Activated CD8-positive, alpha-beta memory T cell treated with anti-CD3 and anti-CD28 coated beads, Interleukin-2, amount 50 U/mL, for 24 hours (primary cell): ENCODE measurements around the gene NINJ1.
A peak's percentile ranks its signal among the peaks of the same experiment; 100 is the strongest.
"Not testable (repeated sequence)": the region's sequence is repeated elsewhere in the genome, so short reads cannot be mapped to it uniquely, and the experiment has no call there.

ENCODE experiments used
- DNase-seq: peaks from one replicate; pipeline ENCODE4 v3.0.0-alpha.2; 2020; ENCODE audit errors: extremely low read depth

NINJ1 gene

DNA sequence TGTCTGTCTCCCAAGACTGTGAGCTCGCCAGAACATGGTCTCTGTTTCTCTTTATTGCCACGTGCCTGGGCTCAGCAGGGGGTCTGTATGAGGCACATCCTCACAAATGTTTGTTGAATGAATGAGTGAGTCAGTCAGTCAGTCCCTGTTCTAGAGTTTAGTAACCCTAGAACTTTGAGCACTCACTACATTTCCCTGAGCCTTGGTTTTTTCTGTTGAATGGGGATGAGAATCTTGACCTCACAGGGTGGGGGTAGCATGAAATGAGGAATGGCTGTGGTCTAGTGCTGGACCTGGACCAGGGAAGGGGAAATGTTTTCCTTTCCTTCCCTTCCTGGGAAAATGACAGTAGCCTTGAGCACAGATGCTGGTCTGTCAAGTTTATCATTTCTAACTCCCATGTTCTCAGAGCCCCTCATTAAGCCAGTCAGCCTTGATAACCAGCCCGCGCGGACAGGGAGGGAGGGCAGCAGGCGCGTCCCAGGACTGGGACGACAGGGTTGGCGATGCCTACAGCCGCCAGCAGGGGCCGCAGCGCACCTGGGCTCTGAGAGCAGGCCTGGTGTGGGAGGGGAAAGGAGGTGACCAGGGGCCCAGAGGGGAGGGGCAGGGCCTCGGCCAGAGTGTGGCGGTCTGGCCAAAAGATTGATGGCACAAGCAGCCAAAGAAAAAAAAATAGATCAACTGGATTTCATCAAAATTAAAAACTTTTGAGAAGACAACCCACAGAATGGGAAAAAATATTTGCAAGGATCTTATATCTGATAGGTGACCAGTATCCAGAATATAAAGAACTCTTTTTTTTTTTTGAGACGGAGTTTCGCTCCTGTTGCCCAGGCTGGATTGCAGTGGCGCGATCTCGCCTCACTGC lies 25.8 kb upstream of the NINJ1 start:
- DNase-seq, result peak; percentile 41

- no peak for DNase-seq
Measured at GRCh38 chr9:93156475-93157008, 22.5 kb upstream of the NINJ1 start.

GRCh38 chr9:93155716-93156474 lies 21.8 kb upstream of the NINJ1 start:
- DNase-seq, result no peak

DNA sequence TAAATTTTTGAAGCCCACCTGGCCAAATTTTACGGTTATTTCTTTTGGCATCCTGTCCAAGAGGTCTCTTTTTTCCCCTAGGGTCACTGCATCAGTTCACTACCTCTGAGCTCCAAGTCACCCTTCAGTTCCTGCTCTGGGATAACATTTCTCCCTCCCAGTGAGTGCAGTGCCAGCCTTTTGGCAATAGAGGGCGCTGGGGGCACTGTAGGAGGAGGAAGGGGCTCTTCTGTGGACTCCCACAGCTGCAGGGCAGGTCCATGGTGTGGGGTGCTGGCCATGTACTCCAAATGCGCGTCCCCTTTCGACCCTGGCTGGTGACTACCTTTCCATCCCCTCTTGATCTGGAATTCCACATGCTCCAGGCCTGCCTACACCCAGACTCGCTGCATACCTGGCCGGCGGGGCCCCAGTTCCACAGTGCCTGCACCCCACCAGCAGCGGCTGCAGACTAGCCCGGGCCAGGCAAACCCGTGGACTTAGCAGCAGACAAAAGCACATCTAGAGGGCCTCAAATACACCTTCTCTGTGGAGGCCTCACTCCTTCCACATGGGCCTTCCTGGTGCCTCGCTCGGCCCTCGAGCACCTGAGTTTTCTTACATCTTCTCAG lies 20.3 kb upstream of the NINJ1 start:
- DNase-seq, result no peak

DNA sequence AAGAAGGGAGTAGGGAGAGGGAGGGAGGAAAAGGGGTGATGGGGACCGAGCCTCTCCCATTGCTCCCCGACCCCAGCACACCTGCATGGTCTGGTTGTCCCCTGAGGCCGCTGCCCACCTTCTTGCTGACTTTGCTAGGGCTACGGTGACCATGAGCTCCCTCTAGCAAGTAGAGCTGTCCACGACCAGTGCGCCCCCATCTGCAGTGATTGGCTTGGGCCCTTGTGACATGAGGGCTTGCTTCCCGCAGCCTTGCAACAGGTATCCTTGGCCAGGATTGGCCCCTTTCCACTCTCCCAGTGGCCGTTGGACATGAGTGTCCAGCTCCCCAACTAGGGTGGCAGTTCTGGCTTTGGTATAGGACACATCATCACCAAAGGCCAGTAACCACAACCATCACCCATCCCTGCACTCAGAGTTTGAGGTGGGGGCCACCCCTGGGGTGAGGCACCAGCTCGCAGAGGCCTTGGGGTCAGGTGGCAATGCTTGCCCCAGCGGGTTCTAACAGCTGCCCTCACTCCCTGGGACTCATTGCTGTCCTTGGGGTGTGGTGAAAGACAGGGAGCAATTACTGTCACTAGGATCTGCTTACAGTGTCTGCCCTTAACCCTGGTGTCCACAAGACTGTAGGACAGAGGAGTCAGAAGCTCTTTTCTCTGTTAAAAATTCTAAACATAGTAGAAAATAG lies 17.2 kb upstream of the NINJ1 start:
- no peak for DNase-seq

GRCh38 chr9:93149361-93149760 lies 15.3 kb upstream of the NINJ1 start:
- no peak for DNase-seq

- DNase-seq, result no peak
Measured at GRCh38 chr9:93148721-93149120, 14.7 kb upstream of the NINJ1 start.

GRCh38 chr9:93147632-93148031 lies 13.6 kb upstream of the NINJ1 start:
- no peak for DNase-seq

- not testable (repeated sequence) for DNase-seq
Measured at GRCh38 chr9:93146696-93147095, 12.6 kb upstream of the NINJ1 start.

- no peak for DNase-seq
Measured at GRCh38 chr9:93143830-93144530, 9.9 kb upstream of the NINJ1 start.

GRCh38 chr9:93141771-93142483 lies 7.9 kb upstream of the NINJ1 start:
- no peak for DNase-seq

GRCh38 chr9:93139365-93140182 lies 5.5 kb upstream of the NINJ1 start:
- no peak for DNase-seq

- no peak for DNase-seq
Measured at GRCh38 chr9:93138171-93138764, 4.2 kb upstream of the NINJ1 start.

DNA sequence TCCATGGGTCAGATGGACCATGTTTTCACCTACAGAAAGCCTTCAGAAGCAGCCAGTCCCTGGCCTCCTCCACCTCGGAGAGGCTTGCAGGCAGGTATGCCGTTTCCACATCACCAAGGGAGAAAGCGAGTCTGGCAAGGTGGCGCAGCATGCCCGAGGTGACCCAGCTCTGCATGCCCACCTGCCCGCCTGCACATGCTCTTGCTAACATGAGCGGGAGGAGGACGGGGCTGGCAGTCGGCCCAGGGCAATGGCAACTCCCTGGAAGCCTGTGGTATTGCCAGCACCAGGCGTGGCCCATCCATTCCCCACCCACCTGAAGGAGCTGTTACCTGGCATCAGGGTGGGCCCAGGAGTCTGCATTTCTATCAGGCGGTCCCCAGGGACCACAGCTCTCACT lies 3.3 kb upstream of the NINJ1 start:
- DNase-seq, result no peak

DNA sequence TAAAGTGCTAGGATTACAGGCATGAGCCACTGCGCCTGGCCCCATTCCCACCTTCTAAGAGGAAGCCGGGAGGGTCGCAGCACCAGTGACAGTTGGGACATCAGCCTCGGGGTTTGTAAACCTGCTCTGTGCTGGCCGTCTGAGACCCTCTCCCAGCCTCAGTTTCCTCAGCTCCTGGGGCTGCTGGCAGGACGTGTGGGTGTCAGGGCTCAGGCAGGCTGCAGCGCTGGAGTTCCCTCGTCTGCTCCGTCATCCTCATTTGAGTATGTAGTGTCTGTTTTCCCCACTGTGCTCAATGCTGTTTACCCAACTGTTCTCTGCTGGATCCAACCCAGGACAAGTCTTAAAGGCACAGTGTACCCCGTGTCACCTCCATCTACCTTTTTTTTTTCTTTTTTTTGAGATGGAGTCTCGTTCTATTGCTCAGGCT lies 2.0 kb upstream of the NINJ1 start:
- DNase-seq, result no peak

DNA sequence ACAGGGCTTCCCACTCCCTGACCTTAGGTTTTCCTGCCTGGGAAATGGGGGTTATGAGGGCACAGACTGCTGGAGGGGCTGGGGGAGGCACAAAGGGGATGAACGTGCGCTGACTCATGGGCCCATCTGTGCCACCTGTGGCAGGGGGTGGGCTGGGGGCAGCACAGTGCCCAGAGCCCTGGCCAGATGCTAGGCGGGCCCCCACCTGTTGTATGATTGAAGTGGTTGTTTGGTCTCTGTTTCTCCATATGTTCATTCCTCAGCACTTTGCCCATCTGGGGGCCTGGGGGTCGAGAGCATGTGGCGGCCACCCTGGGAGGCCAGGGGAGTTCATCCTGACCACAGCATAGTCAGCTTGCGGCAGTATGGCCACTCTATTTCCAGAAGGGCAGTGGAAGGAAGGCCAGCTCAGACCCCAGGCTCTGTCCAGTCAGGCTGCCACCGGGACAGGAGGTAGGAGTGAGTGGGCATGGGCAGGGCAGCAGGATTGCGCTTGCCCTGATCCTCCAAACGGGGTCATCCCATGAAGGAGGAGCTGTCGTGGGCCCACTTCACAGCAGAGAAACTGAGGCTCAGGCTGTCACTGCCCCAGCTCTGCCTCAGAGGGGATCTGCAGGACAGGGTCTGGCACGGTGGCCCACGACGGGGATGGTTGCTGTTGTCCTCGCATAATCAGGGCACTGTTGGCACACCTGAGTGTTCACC lies 841 bp upstream of the NINJ1 start:
- DNase-seq, result no peak

- DNase-seq, result no peak
Measured at GRCh38 chr9:93133681-93134014, 403 bp downstream of the NINJ1 start.

DNA sequence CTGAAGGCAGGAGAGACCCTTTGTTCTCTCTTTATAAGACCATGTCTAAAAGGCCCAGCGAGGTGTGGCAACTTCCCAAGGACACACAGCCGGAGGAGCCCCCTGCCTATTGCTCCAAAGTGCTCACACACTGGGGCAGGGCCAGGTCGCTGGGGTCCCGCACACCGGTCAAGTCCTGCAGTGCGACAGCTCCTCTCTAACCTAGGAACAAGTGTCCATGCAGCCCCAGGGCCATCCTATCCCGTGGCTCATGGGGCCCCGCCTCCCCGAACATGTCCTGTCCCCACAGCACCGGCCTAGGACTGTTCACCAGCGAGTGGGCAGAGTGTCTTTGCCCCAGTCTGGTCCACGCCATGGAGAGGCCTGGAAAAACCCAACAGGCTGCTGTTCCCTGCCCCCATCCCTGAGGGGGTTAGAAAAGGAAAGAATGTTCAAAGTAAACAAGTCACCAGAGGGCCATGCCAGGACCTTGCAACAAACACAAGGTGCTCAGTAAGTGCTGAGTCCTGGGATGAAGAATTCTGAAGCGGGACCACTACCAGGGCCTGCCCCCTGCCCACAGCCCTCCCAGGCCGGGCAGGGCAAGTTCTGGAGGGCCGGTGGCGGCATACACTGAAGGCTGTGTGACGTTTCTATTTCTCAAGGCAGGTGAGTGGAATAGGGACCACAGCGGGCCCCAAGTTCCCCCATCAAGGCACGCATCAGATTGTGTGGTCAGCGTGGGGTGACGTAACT lies 938 bp downstream of the NINJ1 start:
- DNase-seq, result no peak
